Calu3 (cell line): ENCODE results near the gene EEPD1. TPM values are rescaled to one million over a fixed set of nuclear protein-coding genes. Genes with fewer than 3 reads are reported as not detected.
A peak's percentile ranks its signal among the peaks of the same experiment; 100 is the strongest.

Experiments used
- BruUV-seq: library from RNA; stranded (reverse); fragments of 400-500 nt; replicated peaks from 2 replicates; lab custom pipeline; 2021; lab: Mats Ljungman, UMichigan
- CTCF ChIA-PET: fragments of 300-600 bp; sonication (Branson Sonifier 250); formaldehyde crosslinking; loops from one replicate; lab custom pipeline; 2022; ENCODE audit warnings: antibody characterized with exemption; lab: Charles Lee
- DNase-seq: peaks from one replicate; pipeline ENCODE4 v3.0.0; 2022
- H3K27ac Mint-ChIP-seq: one replicate; pipeline ENCODE4 v1.8.0; 2022; ENCODE audit warnings: mixed read lengths; ENCODE audit not compliant: unreplicated experiment
- H3K27me3 Mint-ChIP-seq: one replicate; pipeline ENCODE4 v1.8.0; 2022; ENCODE audit warnings: mixed read lengths; ENCODE audit not compliant: unreplicated experiment
- H3K36me3 Mint-ChIP-seq: one replicate; pipeline ENCODE4 v1.8.0; 2022; ENCODE audit warnings: mild to moderate bottlenecking, moderate library complexity, mixed read lengths; ENCODE audit not compliant: insufficient read depth, unreplicated experiment
- H3K4me1 Mint-ChIP-seq: one replicate; pipeline ENCODE4 v1.8.0; 2022; ENCODE audit warnings: mild to moderate bottlenecking, low read depth, mixed read lengths; ENCODE audit not compliant: unreplicated experiment
- H3K4me3 Mint-ChIP-seq: one replicate; pipeline ENCODE4 v1.8.0; 2022; ENCODE audit warnings: mild to moderate bottlenecking, low read depth, moderate library complexity, mixed read lengths; ENCODE audit not compliant: unreplicated experiment
- H3K9me3 Mint-ChIP-seq: one replicate; pipeline ENCODE4 v1.8.0; 2022; ENCODE audit warnings: low read depth, mixed read lengths; ENCODE audit not compliant: unreplicated experiment
- CTCF ChIP-seq: fragments of 200-600 bp; IDR thresholded peaks from one replicate; pipeline ENCODE4 v1.8.0; 2022; ENCODE audit warnings: antibody characterized with exemption; ENCODE audit not compliant: unreplicated experiment
- intact Hi-C: fragments of 100-400 bp; cut with micrococcal nuclease; formaldehyde crosslinking; loops from one replicate; pipeline ENCODE4 v1.10.0; 2022; ENCODE audit not compliant: unreplicated experiment
- total RNA-seq: library from RNA; stranded (reverse); gene quantifications from 2 replicates; pipeline ENCODE4 v1.2.3, GENCODE V29; 2022

EEPD1 gene
- total RNA-seq, 1 experiment from 2014 or later = 48.8 TPM

DNA sequence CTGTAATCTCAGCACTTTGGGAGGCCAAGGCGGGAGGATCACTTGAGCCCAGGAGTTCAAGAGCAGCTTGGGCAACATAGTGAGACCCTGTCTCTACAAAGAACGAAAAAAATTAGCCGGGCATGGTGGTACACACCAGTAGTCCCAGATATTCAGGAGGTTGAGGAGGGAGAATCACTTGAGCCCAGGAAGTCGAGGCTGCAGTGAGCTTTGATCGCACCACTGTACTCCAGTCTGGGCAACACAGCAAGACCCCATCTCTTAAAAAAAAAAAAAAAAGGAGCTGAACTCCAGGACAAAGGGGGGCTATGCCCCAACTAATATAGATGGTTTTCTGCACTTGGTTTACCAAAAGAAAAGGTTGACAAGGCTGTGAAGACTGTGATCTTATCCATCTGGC, 135.4 kb downstream of the EEPD1 start:
- Mint-ChIP-seq H3K4me1 (peaks cover 83% of the 10 kb centered on the region), H3K36me3 (peaks cover 71% of the 10 kb centered on the region), H3K27me3 (no peaks in the 10 kb centered on the region), H3K4me3 (peak overlapping the region; percentile 43), H3K27ac (peak overlapping the region; percentile 56), H3K9me3 (no peaks in the 10 kb centered on the region)
- CTCF ChIA-PET = interaction anchor here (3.1 kb wide), 1 partner anchor 12 kb away, joined by 12 read pairs; no protein-coding TSS in a partner anchor
- BruUV-seq = no TSS peak
- TF ChIP-seq CTCF = no peak
- intact Hi-C loops = no loop called here
- DNase-seq = no peak

- Mint-ChIP-seq H3K9me3 (no peaks in the 10 kb centered on the region), H3K27me3 (no peaks in the 10 kb centered on the region), H3K4me1 (peaks cover 73% of the 10 kb centered on the region), H3K27ac (peak overlapping the region; percentile 56), H3K4me3 (peak overlapping the region; percentile 21), H3K36me3 (peaks cover 73% of the 10 kb centered on the region)
- TF ChIP-seq CTCF = no peak
- peak; percentile 93 for DNase-seq
- no TSS peak for BruUV-seq
- intact Hi-C loops = loop anchor here (1.0 to 5.0 kb wide), 7 partner anchors 17 to 253 kb away; no protein-coding TSS in a partner anchor
- CTCF ChIA-PET = interaction anchor here (0.6 to 2.6 kb wide), 21 partner anchors 9 to 314 kb away, joined by 3 to 14 read pairs (median 4); no protein-coding TSS in a partner anchor
These were observed 137.0 kb downstream of the EEPD1 start for GRCh38 chr7:36289833-36290661.

DNA sequence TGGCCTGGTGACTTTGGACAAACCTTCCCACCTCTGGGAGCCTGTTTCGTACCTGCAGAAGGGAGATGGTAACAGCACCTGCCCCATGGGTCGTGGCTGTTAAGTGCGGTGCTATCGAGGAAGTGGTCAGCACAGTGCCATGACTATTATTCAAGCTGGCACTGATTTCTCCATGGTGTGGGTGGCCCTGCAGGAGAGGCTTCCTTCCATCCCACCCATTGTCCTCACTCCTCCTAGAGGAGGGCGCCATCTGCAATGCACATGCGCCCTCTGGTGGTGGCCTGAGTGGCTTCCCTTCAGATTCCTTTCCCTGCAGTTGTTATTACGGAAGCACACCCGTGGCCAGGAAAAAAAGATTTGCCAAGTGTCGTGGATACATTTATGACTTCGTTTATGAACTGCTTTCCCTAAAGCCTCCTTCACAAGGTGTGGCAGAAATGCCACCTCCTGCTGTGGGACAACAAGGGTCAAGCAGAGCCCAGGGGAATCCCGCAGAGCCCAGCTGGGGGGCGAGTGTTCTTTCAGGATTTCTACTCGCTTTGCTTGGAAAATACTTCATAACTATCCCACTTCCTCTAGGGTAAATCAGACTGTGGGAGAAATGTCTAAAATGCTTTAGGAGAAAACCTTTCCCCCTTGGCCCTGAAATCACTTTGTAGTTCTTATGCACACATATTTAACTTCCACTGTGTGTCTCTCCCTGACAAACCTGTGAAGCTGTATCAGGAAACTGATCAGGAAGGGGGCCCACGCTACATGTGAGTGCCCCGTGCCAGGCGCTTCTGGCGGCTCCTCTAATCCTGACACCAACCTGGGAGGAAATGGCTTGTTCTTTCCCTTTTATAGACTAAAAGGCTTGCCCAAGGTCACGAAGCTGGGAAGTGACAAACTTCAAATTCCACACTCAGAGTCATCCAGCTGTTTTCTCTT, 138.6 kb downstream of the EEPD1 start:
- no peaks in the 10 kb centered on the region for H3K9me3 Mint-ChIP-seq
- no peaks in the 10 kb centered on the region for H3K27me3 Mint-ChIP-seq
- H3K36me3 Mint-ChIP-seq = peaks cover 69% of the 10 kb centered on the region
- H3K4me3 Mint-ChIP-seq = peak overlapping the region; percentile 21
- DNase-seq = peak; percentile 96
- peaks cover 68% of the 10 kb centered on the region for H3K4me1 Mint-ChIP-seq
- intact Hi-C loops = loop anchor here (1.0 to 5.0 kb wide), 6 partner anchors 84 to 306 kb away; no protein-coding TSS in a partner anchor
- peak; percentile 100 for TF ChIP-seq CTCF
- BruUV-seq = no TSS peak
- CTCF ChIA-PET = interaction anchor here (0.5 to 2.6 kb wide), 15 partner anchors 10 to 307 kb away, joined by 3 to 26 read pairs (median 6); no protein-coding TSS in a partner anchor
- peak overlapping the region; percentile 56 for H3K27ac Mint-ChIP-seq

GRCh38 chr7:36295090-36295489, 142.0 kb downstream of the EEPD1 start:
- intact Hi-C loops = no loop called here
- DNase-seq = no peak

More at GRCh38 chr7:36295090-36295489, 142.0 kb downstream of the EEPD1 start:
- H3K36me3 Mint-ChIP-seq = peaks cover 68% of the 10 kb centered on the region
- no peaks in the 10 kb centered on the region for H3K27me3 Mint-ChIP-seq
- no peak overlapping the region for H3K27ac Mint-ChIP-seq
- CTCF ChIA-PET = interaction anchor here (0.7 kb wide), 2 partner anchors 8 to 24 kb away, joined by 4 to 5 read pairs; no protein-coding TSS in a partner anchor
- BruUV-seq = no TSS peak
- H3K4me1 Mint-ChIP-seq = peaks cover 34% of the 10 kb centered on the region
- H3K4me3 Mint-ChIP-seq = no peak overlapping the region
- no peak for TF ChIP-seq CTCF
- no peaks in the 10 kb centered on the region for H3K9me3 Mint-ChIP-seq
